Measurements from ENCODE around the gene ZFYVE28. TPM values are rescaled to one million over a fixed set of nuclear protein-coding genes. Genes with fewer than 3 reads are reported as not detected.

The ZFYVE28 gene
- total RNA-seq, 1 experiment from 2014 or later = 19.2 TPM

- ATAC-seq (no peak), DNase-seq (ENCODE audit: low read depth, low spot score) (no peak)
- ChIA-PET POLR2A (no interaction called here), RAD21 (ENCODE audit: low non-redundant PET in 1 of 2, low total read pairs in 2 of 2, uncharacterized antibody in 2 of 2, unreplicated experiment in 2 of 2) (no interaction called here), CTCF (no interaction called here)
- no peaks in the 10 kb centered on the region for H3K27me3 ChIP-seq (ENCODE audit: insufficient read depth, low read length)
- H3K9me2 ChIP-seq (ENCODE audit: insufficient read depth) = no peaks in the 10 kb centered on the region
- BruUV-seq (replicated peaks) = no TSS peak
- no peak overlapping the region for H2AFZ ChIP-seq (ENCODE audit: low read depth, low read length, poor library complexity, severe bottlenecking)
- no peak overlapping the region for H3K4me3 ChIP-seq (replicated peaks in 1 of 2; ENCODE audit: low read depth in 1 of 2, low read length in 2 of 2)
- no peak overlapping the region for H3K9ac ChIP-seq (ENCODE audit: low read length)
- no peaks in the 10 kb centered on the region for H3K79me2 ChIP-seq (ENCODE audit: insufficient read depth, low read length)
- no peaks in the 10 kb centered on the region for H3K9me3 ChIP-seq (ENCODE audit: control insufficient read depth in 1 of 2, insufficient read depth in 1 of 2, low read depth in 1 of 2, low read length in 2 of 2)
- intact Hi-C loops (cut with micrococcal nuclease) = no loop called here
- H3K36me3 ChIP-seq (ENCODE audit: control insufficient read depth in 1 of 2, insufficient read depth in 2 of 2, low read length in 2 of 2) = no peaks in the 10 kb centered on the region
- no peaks in the 10 kb centered on the region for H4K20me1 ChIP-seq (ENCODE audit: insufficient read depth)
- no peak for TF ChIP-seq ZBTB33 (IDR thresholded peaks at IDR 0.05; ENCODE audit: extremely low read depth, insufficient replicate concordance, low read length)
- no peaks in the 10 kb centered on the region for H3K4me1 ChIP-seq (ENCODE audit: control insufficient read depth in 1 of 2, insufficient read depth in 2 of 2, low read length in 2 of 2)
- no peak overlapping the region for H3K4me2 ChIP-seq (ENCODE audit: low read length)
- H3K27ac ChIP-seq (ENCODE audit: low read depth, low read length) = no peak overlapping the region
These were observed 140.5 kb downstream of the ZFYVE28 start for GRCh38 chr4:2277956-2278355.

- Histone ChIP-seq H3K9me3 (ENCODE audit: control insufficient read depth in 1 of 2, insufficient read depth in 1 of 2, low read depth in 1 of 2, low read length in 2 of 2) (no peaks in the 10 kb centered on the region), H3K79me2 (ENCODE audit: insufficient read depth, low read length) (no peaks in the 10 kb centered on the region), H3K4me3 (replicated peaks in 1 of 2; ENCODE audit: low read depth in 1 of 2, low read length in 2 of 2) (no peak overlapping the region), H3K9me2 (ENCODE audit: insufficient read depth) (no peaks in the 10 kb centered on the region), H3K36me3 (ENCODE audit: control insufficient read depth in 1 of 2, insufficient read depth in 2 of 2, low read length in 2 of 2) (no peaks in the 10 kb centered on the region), H3K27me3 (ENCODE audit: insufficient read depth, low read length) (no peaks in the 10 kb centered on the region), H3K27ac (ENCODE audit: low read depth, low read length) (no peak overlapping the region), H4K20me1 (ENCODE audit: insufficient read depth) (no peaks in the 10 kb centered on the region), H3K4me2 (ENCODE audit: low read length) (no peak overlapping the region), H3K9ac (ENCODE audit: low read length) (no peak overlapping the region), H2AFZ (ENCODE audit: low read depth, low read length, poor library complexity, severe bottlenecking) (no peak overlapping the region), H3K4me1 (ENCODE audit: control insufficient read depth in 1 of 2, insufficient read depth in 2 of 2, low read length in 2 of 2) (no peaks in the 10 kb centered on the region)
- ChIA-PET POLR2A (no interaction called here), RAD21 (ENCODE audit: low non-redundant PET in 1 of 2, low total read pairs in 2 of 2, uncharacterized antibody in 2 of 2, unreplicated experiment in 2 of 2) (no interaction called here), CTCF (no interaction called here)
- DNase-seq (ENCODE audit: low read depth, low spot score) (no peak), ATAC-seq (no peak)
- intact Hi-C loops (cut with micrococcal nuclease) = no loop called here
- no peak for TF ChIP-seq RAD21 (IDR thresholded peaks at IDR 0.05; ENCODE audit: low read depth)
- TF ChIP-seq EZH2phosphoT487 (IDR thresholded peaks at IDR 0.05; ENCODE audit: borderline replicate concordance) = no peak
- no peak for TF ChIP-seq CBX3 (IDR thresholded peaks at IDR 0.05; ENCODE audit: low read depth)
- no peak for TF ChIP-seq ELF1 (IDR thresholded peaks at IDR 0.05; ENCODE audit: borderline replicate concordance, low read depth)
- no peak for TF ChIP-seq POLR2AphosphoS5 (IDR thresholded peaks at IDR 0.05; ENCODE audit: low read depth, low read length)
- TF ChIP-seq REST (IDR thresholded peaks at IDR 0.05; ENCODE audit: low read depth) = no peak
- TF ChIP-seq MAX (IDR thresholded peaks at IDR 0.05) = no peak
- no peak for TF ChIP-seq ATF3 (IDR thresholded peaks at IDR 0.05)
- TF ChIP-seq SP1 (IDR thresholded peaks at IDR 0.05; ENCODE audit: low read depth) = no peak
- no TSS peak for BruUV-seq (replicated peaks)
These were observed 141.7 kb downstream of the ZFYVE28 start for GRCh38 chr4:2276581-2277325.

All from HCT116 (cell line).